ENCODE data around the gene SIVA1.
"Not testable (repeated sequence)": the region's sequence is repeated elsewhere in the genome, so short reads cannot be mapped to it uniquely, and the experiment has no call there.

Gene SIVA1

DNA sequence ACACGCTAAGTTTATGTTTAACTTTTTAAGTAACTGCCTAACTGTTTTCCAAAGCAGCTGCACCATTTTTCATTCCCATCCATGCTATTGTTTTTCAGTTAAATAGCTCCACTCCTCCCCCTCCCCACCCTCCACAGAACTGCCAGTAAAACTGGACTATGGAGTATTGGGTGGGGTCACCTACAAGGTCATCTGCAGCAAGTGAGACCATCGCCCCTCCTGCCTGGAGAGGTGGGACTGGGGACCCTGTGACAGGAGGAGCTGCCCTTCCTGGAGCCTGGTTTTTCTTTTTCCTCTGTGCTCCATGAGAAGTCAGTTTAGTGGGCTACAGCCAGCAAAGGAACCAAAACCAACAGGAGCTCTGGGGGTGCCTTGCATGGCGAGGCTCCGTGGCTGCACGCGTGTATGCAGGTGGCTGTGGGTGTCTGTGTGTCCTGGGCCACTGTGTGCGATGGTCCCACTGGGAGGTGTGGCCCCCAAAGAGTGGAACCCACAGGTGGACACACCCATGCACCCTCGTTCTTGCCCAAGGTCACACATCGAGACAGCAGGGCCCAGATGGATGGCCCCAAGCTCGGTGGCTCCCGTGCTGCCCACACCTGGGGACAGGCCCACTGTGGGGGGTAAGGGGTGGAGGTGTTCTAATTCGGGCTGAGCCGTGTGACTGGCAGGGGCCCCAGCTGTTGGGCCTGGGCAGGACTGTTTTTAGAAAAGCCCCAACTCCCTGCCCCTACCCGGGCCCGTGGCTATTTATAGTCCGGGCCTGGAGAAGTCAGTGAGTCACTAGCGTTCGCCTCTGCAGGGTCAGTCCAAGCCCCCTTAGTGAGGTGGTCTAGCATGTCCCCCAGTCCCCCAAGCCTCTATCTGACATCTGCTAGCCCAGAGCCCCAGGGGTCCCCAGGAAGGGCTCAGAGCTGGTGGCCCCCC is 31.2 kb upstream of the SIVA1 start:
- no peak for DNase-seq (ENCODE audit: low read depth)

GRCh38 chr14:104722938-104723650 is 29.9 kb upstream of the SIVA1 start:
- DNase-seq (ENCODE audit: low read depth) = no peak

GRCh38 chr14:104723651-104724406 is 29.1 kb upstream of the SIVA1 start, which contains the start of gene ADSS1:
Gene ADSS1, plus strand, starts transcription at chr14:104724229. Its CDS starts 42 bp downstream, at chr14:104724271.
- DNase-seq (ENCODE audit: low read depth) = no peak

DNA sequence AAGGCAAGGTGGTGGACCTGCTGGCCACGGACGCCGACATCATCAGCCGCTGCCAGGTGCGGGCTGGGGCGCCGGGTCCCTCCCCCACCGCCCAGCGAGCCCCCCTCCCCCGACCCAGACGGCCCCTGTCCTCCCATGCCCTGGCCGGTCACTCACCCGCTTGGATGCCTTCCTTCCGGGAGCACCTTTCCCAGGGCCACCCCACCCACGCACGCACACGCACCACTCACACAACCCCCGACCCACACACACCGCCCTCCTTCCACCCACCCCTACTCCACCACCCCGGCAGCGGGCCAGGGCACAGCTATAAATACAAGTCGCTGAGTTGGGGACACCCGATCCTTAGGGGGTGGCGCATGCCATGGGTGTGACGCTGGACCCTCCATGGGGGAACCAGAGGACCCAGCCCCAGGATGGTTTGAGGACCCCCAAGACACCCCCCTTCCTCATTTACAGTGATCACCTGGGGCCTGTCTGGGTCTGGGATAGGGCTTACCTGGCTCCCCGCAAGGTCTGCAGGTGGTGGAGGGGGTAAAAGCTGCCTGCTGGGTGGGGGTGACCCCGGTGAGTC is 28.5 kb upstream of the SIVA1 start:
- no peak for DNase-seq (ENCODE audit: low read depth)

DNA sequence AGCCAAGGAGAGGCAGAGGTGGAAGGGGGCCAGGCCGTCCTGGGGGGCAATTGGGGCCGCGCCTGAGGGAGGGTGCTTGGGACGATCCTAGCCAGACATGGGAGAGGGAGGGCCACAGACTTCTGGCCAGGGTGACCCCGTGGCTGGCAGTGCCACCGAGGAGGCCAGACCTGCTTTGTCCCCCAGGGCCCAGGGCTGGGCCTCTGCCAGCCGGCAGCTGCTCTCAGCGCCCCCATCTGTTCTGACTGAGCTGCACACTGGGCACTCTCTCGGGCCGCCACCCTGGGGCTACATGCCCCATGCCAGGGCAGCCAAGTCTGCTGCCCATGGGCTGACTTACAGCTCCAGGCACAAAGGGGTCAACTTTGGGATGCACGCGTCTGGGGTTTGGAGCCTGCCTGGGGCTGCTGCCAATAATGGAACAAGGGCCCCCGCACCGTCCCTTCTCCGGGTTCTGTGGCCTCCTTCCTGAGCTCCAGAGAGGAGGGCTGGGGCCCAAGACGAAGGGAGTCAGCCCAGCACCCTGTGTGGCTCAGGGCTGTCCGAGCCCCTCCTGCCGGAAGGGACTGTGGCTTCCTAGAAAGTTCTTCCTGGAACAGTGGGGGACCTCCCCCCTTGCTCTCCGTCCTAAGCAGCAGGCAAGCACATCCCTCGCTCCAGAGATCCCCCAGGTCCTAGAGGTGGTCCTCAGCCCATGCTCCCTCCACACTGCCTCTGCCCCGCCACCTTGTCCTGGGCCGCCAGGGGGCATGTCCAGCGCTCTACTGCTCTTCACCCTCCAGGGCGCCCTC is 27.8 kb upstream of the SIVA1 start:
- DNase-seq (ENCODE audit: low read depth) = no peak

GRCh38 chr14:104725772-104726548 is 27.0 kb upstream of the SIVA1 start:
- DNase-seq (ENCODE audit: low read depth) = no peak

DNA sequence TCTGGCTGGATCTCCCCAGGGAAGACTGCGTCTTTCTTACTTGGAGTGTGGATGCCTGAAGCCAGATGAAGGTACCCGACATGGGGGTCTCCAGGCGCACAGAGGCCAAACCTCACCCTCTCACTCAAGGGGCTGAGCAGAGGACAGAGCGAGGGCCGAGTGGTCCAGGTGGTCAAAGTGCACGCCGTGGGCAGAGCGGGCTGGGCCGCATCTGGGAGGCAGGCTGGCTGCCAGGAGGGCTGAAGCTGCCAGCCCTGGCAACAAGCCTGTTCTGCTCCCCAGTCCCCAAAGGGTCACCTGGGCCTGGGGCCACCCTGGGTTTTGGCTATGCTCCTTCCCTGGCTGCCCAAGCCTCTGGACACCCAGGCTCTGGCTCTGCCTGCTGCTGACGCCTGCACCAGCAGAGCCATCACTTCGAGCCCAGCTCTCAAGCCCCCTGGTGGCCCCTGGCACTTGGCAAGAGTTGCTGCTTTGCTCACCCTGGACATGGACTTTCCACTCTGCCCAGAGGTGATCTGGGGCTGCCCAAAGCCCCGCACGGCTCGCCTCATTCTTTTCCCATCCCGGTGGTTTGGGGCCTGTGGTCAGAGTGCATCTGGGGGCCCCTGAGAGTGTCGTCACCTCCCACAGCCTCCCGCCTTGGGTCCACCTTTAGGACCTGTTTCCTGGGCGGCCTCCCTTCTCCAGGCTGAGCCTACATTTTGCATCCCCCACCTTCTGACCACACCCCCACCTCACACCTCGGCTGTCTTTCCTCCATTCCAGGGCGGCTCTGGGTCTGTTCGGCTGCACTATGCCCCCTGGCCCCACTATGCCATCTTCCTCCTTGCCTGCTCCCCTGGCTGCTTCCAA is 26.1 kb upstream of the SIVA1 start:
- DNase-seq (ENCODE audit: low read depth) = no peak

GRCh38 chr14:104728631-104729030 is 24.3 kb upstream of the SIVA1 start:
- no peak for DNase-seq (ENCODE audit: low read depth)

DNA sequence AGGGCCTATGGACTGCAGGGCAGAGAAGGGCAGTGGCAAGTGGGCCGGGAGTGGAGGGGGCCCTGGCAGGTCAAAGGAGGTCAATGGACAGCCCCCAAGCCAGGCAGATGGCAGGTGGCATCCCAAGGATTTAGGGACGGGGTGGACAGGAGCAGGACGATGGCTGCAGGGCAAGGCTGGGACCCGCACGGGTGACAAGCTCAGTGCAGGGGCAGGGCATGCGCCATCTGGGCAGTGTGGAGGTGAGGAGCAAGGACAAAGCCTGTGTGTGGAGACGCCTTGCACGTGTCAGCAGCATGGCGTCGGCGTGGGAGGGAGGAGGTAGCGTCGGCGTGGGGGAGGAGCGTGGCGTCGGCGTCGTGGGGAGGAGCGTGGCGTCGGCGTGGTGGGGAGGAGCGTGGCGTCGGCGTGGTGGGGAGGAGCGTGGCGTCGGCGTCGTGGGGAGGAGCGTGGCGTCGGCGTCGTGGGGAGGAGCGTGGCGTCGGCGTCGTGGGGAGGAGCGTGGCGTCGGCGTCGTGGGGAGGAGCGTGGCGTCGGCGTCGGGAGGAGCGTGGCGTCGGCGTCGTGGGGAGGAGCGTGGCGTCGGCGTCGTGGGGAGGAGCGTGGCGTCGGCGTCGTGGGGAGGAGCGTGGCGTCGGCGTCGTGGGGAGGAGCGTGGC is 23.6 kb upstream of the SIVA1 start:
- not testable (repeated sequence) for DNase-seq (ENCODE audit: low read depth)

- no peak for DNase-seq (ENCODE audit: low read depth)
Observed at GRCh38 chr14:104729835-104730181, 23.1 kb upstream of the SIVA1 start.

GRCh38 chr14:104730487-104730886 is 22.5 kb upstream of the SIVA1 start:
- DNase-seq (ENCODE audit: low read depth) = no peak

DNA sequence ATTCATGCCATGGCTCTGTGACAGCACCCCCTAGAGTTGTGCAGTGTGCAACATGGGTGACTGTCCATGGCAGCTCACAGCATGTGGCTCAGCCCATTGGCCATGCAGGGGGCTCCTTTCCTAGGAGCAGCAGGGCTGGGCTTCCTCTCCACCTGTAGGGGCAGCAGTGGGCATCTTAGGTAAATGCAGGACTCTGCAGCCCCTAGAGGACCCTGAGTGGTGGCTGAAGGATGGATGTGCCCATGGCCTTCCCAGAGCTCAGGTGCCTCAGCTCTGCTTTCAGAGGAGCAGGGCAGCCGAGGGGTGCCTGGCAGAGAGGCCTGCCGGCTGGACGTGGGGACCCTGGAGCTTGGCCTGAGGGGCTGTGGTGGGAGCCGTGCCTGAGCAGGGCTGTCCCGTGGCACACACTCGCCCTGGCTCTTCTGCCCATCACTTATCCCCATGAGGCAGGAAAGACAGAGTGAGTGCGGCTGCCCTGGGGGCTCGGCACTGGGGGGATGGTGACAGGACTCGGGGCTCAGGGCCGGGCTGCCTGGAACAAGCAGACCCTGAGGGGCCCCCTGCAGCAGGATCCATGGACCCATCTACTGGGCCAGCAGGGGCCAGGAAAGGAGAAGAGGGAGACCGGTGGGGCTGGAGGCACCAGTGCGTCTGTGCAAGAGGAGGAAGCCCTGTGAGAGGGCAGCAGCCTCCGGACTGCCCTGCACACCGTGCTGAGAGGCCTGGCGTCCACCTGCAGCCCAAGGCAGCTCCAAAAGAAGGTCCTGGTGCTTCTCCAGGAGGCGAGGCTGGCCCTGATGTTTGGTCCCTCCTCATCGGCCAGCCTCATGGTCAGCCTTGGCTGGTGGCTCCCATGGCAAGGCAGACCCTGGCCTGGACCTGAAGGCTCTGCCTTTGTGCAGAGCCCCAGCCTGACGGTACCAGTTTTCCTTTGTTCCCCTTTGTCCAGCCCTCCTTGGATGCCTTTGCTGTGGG is 21.3 kb upstream of the SIVA1 start:
- no peak for DNase-seq (ENCODE audit: low read depth)

- DNase-seq (ENCODE audit: low read depth) = no peak
Observed at GRCh38 chr14:104732355-104732804, 20.6 kb upstream of the SIVA1 start.

- no peak for DNase-seq (ENCODE audit: low read depth)
Observed at GRCh38 chr14:104732931-104733681, 19.8 kb upstream of the SIVA1 start.

- DNase-seq (ENCODE audit: low read depth) = no peak
Observed at GRCh38 chr14:104734051-104734587, 18.8 kb upstream of the SIVA1 start.

DNA sequence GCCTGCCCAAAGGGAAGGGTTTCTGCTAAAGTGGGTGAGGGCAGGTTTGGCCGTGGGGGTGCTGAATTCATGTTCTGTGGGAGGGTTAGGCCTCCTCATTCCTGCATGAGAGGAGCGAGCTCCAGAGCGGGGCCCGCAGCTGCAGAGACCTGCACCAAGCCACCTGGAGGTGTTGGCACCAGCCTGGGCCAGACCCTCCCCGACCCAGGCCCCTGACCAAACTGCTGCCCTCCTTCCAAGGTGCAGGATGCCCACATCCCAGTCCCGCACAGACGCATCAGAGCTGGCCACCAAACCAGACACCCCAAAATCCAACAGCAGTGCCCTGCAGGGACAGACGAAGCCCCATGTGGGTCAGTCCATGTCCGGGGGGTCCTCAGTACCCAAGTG is 18.4 kb upstream of the SIVA1 start:
- DNase-seq (ENCODE audit: low read depth) = no peak

All from non-pigmented ciliary epithelial cell (primary cell).